ENCODE measurements around the gene TREH.
A peak's percentile ranks its signal among the peaks of the same experiment; 100 is the strongest.

Gene TREH

DNA sequence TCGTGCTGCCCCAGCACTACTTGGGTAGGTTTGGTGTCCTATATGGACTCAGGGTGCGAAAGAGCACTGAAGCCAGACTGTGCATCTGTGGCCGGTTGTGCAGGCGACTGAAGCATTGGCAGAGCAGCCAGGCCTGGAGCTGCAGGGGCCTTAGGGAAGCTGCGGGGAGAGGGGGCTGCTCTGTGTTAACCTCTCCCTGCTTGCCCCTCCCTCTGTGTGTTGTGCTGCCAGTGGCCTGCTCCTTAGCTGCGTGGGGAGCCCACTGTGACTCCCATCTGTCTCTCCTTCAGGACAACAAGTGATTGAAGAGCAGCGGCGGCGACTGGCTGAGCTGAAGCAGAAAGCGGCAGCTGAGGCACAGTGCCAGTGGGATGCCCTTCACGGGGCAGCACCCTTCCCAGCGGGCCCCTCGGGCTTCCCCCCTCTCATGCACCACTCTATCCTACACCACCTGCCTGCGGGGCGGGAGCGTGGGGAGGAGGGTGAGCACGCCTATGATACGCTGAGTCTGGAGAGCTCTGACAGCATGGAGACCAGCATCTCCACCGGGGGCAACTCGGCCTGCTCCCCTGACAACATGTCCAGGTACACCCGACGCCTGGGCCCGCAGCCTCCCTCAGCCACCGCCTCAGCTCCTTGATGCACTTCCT, 34.3 kb downstream of the TREH start:
- DNase-seq, result no peak

DNA sequence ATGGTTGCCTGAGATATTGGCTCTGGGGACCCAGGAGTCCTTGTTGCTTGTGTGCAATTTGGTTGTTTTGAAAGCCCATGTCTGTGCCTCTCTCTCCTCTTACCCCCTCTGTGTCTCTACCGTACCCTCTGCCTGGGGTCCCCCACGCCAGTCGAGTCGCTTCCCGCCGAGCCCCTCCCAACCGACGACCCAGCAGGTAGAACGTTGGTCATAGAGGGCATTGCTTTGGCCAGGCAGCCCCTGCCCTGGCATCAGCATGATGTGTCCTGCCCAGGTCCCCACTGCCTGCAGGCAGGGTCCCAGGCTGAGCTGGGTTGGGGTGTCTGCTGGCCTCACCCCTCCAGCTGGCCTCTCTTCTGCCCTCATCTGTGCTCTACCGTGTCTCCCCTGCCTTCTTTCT, 35.0 kb downstream of the TREH start:
- no peak for DNase-seq

DNA sequence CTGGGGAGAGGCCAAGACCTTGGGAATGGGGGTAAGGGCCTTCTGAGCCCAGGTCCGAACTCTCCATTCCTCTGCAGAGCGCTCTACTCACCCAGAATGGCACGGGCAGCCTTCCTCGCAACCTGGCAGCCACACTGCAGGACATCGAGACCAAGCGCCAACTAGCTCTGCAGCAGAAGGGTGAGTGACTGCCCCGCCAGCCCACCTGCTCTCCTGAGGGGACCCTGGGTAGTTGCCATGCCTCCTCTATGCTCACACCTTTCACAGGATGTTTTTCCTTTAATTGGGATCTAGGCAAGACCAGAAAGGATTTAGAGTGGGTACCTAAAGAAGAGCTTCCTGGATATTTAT, 35.5 kb downstream of the TREH start:
- DNase-seq, result no peak

DNA sequence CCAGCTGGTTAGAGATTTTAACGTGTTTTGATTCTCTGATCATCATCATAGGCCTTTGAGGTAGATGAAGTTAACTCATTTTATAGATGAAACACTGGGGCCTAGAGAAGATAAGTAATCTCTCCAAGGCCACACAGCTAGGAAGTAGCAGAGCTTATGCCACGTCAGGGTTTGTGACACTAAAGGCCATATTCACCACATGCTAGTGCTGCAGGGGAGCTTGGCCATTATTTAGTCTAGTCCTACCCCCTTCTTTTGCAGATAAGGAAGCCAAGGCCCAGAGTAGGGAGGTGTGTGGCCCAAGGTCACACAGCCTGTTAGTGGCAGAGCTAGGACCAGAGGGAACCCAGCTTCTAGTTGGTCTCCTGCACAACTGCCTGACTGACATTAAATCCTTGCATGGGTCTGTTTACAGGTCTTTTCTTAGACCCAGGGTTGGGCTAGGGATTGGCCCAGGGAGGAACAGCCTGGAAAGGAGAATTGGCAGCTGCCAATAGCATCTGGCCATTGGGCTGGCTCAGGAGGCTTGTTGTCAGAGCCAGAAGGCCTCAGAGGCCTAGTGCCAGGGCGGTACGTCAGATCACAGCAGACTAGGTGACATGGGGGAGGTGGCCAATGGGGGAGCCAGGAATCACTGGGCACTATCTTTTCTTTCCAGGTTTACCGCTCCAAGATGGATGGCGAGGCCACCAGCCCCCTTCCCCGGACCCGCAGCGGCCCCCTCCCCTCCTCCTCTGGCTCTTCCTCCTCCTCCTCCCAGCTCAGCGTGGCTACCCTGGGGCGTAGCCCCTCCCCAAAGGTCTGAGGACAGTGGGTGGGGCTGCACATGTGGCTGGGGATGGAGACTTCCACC, 36.1 kb downstream of the TREH start:
- no peak for DNase-seq

DNA sequence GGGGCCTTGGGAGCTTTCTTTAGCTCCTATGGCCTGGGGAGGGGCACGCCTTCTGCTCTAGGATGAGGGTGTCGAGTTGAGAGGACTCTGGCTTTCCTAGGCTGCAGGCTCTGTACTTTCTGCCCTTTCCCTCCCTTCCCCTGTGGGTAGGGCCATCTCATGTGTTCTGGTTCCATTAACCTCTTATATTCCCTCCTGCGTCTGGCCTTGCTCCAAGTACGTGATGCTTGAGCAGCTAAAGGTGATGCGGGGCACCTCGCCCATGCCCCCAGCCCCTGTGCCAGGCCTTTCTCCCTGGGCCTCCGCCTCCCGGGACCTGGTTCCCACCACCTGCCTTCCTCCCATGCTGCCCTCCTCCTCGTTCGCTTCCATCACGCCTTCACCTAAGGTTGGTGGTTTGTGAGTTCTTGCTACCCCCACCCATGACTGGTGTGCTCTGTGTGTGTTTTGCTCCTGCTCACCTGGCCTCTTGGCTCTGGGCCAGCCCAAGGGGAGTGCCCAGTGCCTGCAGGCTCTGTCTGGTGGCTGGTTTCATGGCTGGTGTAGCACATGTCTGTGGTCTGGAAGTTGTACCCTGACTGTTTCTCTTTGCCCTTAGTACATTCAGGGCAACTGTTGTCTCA, 37.9 kb downstream of the TREH start:
- no peak for DNase-seq

DNA sequence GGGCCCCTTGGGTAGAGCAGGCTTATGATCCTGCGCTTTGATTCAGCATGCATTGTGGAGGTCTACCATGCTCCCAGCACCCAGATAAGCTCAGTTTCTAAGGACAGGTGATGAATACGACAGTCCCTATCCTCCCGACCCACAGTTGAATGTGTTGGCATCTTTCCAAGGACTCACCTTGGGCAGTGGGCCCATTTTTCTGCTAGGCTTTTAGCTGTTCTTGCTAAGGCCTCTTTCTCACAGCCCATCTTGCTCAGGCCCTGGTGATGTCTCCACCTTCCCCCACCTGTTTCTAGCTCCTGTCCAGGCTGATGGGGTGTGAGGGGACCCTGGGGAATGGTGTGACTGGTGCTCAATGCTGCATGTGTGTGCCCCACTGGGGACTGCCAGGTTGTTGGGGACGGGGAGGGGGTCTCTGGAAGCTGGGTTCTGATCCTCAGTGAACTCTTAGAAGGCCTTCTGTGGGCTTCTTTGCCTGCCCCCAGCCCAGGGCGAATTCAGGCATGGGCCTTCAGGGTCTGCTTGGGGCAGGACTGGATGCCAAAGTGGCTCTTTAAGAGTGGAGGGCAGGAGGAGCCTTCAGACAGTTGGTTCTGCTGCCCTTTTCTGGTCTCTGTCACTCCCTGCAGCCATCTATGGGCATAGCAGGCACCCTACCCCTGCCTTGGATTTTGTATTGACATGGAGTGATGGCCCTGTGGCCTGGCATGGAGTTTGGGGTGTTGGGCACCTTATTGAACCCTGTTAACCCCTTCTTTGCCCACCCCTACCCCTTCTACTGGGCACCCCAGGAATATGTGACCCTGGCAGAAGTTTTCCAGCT, 38.9 kb downstream of the TREH start:
- DNase-seq, result no peak

DNA sequence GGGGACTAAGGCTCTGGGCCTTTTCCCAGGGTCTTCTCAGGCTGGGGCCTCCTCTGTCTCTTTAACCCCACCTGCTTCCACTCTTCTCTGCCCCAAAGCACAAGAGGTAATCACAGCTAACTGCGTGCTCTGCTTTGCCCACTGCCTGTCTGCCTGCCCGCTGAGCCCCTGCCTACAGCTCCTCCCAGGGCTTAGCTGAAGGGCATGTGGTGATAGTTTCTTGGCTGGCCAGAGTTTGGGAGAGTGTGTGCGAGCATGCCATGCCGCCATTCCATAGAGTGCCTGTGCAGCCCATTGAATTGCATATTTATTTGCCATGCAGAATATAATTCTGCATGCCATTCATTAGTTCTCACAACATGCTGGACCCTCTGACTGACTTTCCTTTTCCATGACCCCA, 39.6 kb downstream of the TREH start:
- DNase-seq, result no peak

DNA sequence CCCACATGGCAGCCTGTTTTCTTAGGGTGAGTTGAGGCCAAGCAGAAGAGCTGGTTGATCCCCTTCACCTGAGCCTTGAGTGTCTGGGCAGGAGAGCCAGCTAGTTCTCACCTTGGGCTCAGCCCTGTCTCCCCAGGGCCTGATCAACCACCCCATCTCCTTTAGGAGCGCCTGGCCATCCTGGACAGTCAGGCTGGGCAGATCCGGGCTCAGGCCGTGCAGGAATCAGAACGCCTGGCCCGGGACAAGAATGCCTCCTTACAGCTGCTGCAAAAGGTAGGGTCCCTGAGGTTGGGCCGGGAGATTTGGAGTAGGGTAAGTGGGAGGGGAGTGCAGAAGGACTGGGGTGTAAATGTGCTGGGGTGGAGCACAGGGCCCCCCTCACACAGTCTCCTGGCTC, 40.7 kb downstream of the TREH start:
- no peak for DNase-seq

DNA sequence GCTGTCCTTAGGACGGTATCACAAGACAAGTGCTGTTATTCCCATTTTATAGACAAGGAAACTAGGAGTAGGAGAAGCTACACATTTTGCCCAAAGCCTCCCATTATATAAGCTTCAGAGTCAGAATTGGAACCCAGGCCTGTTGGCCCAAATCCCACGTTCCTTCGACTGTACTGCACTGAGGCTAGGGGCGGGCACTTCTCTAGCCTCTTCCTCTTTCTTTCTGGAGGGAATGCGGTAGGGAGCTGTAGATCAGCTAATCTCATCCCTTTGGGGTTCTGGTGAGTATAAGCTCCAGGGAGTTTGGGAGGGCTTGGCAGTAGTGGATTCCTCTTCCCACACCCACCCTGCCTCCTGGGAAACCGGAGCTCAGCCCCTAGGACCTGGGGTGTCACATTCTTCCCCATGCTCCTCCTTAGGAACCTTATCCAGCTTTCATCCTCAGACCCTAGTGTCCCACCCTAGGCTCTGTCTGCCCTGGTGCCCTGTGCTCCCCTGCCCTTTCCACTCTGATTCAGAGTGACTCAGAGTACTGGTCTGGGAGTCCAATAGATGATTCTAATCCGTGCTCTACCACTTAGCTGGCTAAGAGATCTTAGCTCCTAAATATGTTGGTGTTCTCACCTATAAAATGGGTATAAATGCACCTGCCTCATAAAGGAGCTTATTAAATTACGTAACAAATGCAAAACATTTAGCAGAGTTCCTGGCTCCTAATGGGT, 42.7 kb downstream of the TREH start:
- DNase-seq, result no peak

DNA sequence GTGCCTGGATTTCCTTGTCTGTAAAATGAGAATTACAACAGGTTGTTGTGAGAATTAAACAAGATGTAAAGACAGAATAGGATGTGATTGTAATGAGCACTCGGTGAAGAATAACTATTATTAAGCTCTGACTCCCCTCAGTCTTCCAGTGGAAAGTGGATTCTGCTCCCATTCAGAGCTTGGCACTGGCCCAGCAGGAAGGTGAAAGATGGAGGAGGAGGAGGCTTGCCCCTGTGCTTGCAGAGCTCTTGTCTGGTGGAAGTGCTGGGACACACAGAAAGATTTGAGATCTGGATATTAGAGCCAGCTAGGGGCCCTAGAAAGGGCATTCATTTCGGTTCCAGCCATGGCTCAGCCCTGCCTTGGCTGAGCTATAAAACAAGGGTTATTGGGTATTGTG, 43.8 kb downstream of the TREH start:
- DNase-seq, result no peak

DNA sequence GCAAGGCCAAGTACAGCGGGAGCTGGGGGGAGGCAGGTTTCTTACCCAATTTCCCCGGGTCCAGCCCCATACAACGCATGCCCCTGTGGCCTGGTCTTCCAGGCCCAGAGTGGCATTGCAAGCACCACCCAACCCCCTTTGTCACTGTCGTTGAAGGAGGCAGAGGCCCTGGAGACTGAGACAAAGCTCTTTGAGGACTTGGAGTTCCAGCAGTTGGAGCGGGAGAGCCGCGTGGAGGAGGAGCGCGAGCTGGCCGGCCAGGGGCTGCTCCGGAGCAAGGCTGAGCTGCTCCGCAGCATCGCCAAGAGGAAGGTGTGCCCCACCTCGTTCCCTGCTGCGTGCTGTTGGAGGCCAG, 44.2 kb downstream of the TREH start:
- no peak for DNase-seq

DNA sequence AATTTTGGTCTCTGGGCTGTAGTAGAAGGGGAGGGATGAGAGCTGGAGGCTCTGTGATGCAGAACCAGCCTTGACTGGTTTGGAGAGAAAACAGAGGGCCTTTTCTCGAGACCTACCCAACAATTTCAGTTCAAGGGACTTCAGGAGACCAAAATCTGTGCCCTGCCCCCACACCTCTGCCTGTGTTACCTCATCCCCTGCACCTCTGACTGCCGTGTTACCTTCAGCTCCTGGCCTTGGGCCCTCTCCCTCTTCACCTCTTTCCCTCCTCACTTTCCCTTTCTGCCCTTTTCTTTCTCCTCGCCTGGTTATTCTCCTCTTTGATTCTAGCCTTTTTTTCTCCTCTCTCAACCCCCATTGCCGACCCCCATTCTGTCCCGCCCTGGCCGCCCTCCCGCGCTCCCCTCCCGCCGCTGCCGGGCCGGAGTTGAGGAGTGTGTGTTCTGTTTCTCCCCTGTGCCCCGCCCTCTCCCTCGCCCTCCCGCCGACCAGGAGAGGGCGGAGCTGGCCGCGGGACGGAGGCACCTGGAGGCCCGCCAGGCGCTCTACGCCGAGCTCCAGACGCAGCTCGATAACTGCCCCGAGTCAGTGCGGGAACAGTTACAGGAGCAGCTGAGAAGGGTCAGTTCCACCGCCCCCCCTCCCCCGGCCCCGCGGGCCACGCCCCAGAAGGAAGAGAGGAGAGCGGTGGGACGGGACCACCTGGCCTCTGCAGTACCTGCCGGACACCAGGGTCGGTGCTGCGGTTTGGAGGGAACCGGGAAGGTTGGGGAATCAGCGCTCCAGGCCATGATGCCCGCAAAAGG, 44.8 kb downstream of the TREH start:
- DNase-seq, result no peak

DNA sequence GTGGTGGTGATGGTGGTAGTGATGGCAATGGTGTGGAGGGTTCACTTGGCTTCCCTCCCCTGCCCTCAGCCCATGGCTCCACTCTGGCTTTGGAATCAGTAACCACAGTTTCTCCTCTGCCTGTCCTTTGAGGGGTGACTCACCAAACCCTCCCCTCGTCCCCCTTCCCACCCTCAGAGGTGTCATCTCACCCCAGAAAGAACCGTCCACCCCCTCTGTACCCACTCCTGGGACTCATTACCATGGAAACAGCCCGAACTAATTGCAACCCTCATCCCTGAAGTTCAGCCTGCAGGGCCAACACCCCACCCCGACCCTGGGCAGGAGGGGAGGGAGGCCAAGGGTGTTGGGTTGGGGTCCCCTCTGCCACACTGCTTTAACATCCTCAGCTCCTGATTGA, 45.5 kb downstream of the TREH start:
- peak; percentile 35 for DNase-seq

DNA sequence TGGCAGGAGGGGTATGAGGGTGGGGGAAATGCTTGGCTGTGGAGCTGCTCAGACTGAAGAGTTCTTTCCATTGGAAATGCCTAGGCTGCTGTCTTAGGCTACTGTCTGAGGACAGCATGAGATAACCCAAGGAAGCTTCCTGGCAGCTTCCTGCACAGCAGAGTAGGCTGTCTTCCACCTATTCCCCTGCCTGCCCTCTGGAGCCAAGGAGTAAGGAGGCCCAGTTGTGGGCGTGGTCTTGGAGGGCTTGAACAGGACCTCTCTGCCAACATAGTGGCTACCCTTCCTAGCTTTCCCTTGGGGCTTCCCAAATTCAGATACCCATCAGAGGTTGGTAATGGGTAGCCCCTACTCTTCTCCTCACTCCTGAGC, 46.1 kb downstream of the TREH start:
- no peak for DNase-seq

DNA sequence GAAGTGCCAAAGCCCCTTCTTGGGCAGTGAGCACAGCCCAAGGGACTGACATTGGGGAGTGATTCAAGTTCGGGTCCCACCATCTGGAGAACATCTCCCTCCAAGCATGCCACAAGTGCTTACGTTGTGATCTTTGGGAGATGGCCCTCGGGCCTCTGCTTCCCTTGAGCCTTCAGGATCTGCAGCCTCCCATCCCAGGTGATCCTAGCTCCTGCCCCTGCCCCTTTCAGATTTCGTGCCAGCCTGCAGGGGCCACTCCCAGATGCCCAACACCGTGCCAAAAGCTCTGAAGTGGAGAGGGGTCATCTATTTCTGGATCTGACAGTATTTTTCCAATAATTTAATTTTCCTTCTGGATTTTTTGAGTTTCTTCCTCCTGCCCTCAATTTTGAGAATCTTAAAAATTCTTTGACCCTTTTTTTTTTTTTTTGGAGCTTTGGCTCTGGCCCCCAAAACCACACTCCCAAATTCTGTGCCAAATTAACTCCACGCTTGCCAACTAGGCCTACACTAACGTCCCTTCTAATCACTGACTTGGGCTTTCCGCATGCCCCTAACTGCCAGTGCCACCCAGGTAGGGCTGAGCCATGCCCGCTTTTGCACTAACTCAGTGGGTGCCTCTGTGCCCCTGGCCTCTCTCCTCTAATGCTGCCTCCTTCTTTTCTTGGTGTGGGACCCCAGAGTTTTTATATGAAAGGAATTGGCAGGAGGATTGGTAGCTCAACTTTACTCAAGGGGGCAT, 46.7 kb downstream of the TREH start:
- DNase-seq, result no peak

DNA sequence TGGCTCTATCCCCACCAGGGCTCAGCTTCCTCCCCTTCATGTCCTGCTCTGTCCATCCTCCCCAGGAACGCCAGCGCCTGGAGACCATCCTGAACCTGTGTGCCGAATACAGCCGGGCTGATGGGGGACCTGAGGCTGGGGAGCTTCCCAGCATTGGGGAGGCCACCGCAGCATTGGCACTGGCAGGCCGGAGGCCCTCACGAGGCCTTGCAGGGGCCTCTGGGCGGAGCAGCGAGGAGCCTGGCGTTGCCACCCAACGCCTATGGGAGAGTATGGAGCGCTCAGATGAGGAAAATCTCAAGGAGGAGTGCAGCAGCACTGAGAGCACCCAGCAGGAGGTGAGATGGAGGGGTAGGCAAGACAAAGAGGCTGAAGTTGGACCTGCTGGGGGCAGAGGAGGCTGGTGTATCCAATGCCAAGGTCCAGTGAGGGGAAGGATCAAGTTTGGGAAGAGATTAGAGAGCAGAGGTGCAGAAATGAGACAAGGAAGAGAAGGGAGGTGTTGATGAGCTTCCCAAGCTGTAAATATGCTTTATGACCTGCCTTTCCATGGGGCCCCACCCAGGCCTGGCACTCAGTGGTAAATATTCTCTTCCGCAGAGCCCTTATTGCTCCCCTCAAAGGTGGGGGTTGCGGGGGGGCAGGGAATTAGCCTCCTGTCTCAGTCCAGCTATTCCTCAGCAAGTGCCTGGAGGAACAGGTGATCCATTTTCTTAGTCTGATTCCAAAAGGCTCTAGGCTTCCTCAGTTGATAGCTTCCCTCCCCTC, 48.1 kb downstream of the TREH start:
- no peak for DNase-seq

DNA sequence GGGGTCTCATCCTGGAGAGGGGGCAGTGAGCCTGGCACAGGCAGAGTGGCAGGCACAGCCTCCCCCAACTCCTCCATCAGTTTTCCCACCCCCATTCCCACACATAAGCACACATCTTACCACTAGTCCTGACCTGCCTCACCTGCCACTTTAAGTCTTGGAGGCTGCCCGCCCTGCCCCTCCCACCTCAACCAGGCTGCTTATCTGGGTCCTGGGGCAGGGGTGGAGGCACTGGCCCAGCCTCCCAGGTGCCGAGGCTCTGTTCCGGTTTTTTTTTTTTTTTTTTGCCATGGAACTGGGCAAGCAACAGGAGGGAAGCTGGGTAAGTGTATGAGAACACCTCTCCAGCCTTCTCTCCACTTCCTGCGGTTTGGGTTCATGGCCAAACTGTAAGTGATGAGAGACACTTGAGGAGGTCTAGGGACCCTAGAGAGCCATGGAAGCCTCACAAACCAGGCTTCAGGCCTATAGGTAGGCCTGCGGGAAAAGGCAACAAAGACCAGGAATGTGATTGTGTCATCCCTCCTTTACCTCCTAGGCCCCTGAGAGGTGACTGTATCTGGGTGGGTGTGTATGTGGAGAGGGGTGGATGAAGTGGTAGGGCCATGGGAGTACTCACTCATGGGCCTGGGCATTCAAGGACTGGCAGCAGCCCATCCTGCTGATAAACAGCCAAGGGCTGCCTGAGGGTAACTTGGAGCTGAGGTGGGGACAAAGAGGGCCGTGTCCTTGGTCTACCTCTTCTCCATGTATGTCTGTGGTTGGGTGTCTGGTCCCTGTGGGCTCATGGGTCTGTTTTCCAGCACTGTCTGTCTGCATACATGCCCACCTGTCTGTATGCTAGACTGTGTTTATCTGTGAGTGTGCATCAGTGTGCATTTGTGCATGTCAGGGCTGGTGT, 49.4 kb downstream of the TREH start:
- no peak for DNase-seq

DNA sequence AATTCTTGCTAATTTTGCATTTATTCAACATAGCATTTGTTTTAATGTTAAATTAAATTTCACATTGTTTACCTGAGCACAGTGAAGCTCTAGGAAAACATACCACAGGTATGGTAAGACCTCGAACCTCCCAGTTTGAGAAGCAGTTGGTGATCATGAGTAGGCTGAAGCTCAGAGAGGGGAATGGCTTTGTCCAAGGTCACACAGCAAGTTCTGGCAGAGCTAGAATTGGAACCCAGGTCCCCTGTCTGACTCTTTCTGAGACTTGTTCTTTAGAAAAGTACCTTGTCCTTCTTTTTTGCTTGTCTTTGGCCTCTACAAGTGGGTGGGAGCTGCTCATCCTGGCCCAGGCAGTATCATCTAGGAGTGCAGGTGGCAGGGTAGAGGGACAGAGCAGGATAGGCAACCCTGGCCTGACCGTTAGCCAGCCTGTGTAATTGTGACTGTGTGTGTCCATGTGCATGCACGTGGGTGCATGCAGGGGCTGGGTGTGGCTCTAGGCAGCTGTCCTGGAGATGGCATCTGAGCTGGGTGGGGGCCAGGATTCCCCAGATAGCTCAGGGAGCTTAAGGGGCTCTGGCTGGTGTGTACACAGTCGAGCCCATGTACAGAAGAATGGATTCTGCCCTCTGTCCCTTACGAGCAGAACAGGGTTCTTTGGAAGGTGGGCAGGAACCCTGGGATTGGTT, 50.4 kb downstream of the TREH start:
- DNase-seq, result no peak

Measured in fibroblast of skin of back (primary cell).